GM19372 (cell line): Measurements from ENCODE around the gene ACADL.

ENCODE experiments used
- ATAC-seq: cut with Tn5 transposase; IDR thresholded peaks from one replicate; pipeline ENCODE4 v1.9.1; 2021; ENCODE audit warnings: mild to moderate bottlenecking, low read depth, moderate library complexity; ENCODE audit not compliant: unreplicated experiment

ACADL gene

GRCh38 chr2:210171309-210172218 lies 53.7 kb downstream of the ACADL start, which contains the start of gene KANSL1L:
Gene KANSL1L (minus strand): TSS chr2:210171409. CDS start chr2:210154582, 16,827 bp downstream.
- ATAC-seq, result peak; percentile 64

DNA sequence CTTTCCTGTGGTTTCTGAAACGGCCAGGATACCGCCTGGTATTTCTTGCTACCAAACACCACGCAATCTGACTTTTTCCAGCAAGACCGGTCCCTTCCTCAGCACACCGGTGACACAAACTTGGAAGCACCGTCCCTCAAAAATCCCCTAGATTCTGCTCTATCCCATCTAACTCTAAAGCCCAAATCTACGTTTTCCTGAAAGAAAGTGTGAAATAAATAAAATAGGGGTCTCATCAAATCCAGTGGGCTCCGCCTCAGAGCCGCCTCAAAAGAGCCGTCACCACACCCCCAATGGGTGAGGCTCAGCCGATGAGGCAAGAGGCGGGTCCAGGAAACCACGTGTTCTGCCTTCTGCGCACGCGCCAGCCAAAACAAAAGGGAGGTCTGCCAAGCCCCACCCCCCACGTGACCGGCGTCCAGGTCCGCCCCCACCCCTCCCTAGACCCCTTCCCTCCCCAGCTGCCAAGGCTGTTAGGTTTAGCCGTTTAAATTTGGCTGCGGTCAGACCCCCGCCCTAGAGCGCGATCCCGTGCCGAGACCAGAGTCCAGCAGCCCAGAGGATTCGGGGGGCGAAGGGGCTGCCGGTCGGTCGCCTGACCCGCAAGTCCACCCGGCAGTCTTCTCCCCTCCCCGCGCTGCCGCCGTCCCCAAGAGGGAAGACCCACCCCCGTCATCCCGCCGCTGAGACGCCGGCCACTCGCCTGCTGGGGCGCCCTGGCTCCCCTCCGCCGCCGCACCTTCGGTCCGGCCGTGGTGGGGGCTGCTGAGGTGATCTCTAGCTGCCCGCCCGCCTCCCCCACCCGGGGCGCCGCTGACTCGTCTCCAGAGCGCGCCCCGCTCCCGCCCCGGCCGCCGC lies 54.6 kb downstream of the ACADL start:
- ATAC-seq, result peak; percentile 60

- ATAC-seq, result no peak
These were observed 55.1 kb downstream of the ACADL start for GRCh38 chr2:210170196-210170445.

GRCh38 chr2:210169516-210170195 lies 55.6 kb downstream of the ACADL start:
- peak; percentile 18 for ATAC-seq

- no peak for ATAC-seq
These were observed 58.0 kb downstream of the ACADL start for GRCh38 chr2:210167227-210167626.

GRCh38 chr2:210162466-210163124 lies 62.7 kb downstream of the ACADL start:
- no peak for ATAC-seq

GRCh38 chr2:210159059-210159458 lies 66.2 kb downstream of the ACADL start:
- ATAC-seq, result no peak

- no peak for ATAC-seq
These were observed 67.0 kb downstream of the ACADL start for GRCh38 chr2:210158236-210158635.

DNA sequence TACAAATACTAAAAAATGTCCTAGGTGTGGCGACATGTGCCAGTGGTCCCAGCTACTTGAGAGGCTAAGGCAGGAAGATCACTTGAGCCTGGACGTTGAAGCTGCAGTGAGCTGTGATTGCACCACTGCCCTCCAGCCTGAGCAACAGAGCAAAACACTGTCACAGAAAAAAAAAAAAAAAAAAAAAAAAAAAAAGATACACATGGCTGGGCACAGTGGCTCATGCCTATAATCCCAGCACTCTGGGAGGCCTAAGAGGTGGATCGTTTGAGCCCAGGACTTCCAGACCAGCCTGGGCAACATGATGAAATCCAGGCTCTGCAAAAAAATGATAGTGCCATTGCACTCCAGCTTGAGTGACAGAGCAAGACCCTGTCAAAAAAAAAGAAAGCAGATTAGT lies 67.7 kb downstream of the ACADL start:
- ATAC-seq, result no peak

DNA sequence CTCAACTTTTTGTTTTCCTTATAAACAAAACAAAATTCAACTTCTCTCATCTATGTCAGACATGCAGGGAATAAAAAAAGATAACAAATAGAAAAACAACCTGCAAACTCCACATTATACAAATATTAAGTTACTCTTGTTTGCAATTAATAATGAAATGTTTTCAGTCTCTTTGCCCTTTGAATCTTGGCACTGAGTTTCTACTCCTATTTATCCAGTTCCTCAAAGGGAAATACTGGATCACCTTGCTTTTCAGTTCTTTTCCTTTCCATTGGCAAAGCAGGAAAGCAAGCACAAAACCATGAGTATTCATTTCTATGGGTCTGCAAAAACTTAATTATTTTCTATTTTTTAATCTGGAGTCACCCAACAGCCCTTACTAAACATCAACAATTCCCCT lies 77.6 kb downstream of the ACADL start:
- no peak for ATAC-seq
